ENCODE data around the gene VCL.
"Not testable (repeated sequence)": the region's sequence is repeated elsewhere in the genome, so short reads cannot be mapped to it uniquely, and the experiment has no call there.

- TF ChIP-seq, protein P1, sequence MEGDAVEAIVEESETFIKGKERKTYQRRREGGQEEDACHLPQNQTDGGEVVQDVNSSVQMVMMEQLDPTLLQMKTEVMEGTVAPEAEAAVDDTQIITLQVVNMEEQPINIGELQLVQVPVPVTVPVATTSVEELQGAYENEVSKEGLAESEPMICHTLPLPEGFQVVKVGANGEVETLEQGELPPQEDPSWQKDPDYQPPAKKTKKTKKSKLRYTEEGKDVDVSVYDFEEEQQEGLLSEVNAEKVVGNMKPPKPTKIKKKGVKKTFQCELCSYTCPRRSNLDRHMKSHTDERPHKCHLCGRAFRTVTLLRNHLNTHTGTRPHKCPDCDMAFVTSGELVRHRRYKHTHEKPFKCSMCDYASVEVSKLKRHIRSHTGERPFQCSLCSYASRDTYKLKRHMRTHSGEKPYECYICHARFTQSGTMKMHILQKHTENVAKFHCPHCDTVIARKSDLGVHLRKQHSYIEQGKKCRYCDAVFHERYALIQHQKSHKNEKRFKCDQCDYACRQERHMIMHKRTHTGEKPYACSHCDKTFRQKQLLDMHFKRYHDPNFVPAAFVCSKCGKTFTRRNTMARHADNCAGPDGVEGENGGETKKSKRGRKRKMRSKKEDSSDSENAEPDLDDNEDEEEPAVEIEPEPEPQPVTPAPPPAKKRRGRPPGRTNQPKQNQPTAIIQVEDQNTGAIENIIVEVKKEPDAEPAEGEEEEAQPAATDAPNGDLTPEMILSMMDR (IDR thresholded peaks at IDR 0.05 in 2 of 3, conservative IDR thresholded peaks at IDR 0.05 in 1 of 3; ENCODE audit: borderline replicate concordance in 1 of 3, insufficient read depth in 1 of 3, low read depth in 2 of 3, low read length in 2 of 3): not testable (repeated sequence)
- TF ChIP-seq, protein P2, sequence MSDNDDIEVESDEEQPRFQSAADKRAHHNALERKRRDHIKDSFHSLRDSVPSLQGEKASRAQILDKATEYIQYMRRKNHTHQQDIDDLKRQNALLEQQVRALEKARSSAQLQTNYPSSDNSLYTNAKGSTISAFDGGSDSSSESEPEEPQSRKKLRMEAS (IDR thresholded peaks at IDR 0.05): not testable (repeated sequence)
- TF ChIP-seq SIN3A (IDR thresholded peaks at IDR 0.05; ENCODE audit: low read depth); POLR2AphosphoS5 (IDR thresholded peaks at IDR 0.05; ENCODE audit: low read depth, low read length); RAD21 (IDR thresholded peaks at IDR 0.05; ENCODE audit: low read depth); EZH2 (IDR thresholded peaks at IDR 0.05); SP1 (IDR thresholded peaks at IDR 0.05; ENCODE audit: low read depth); POLR2A (IDR thresholded peaks at IDR 0.05; ENCODE audit: borderline replicate concordance, extremely low read depth, insufficient read depth, insufficient read length); REST (IDR thresholded peaks at IDR 0.05; ENCODE audit: low read depth); JUND (IDR thresholded peaks at IDR 0.05); EZH2phosphoT487 (IDR thresholded peaks at IDR 0.05; ENCODE audit: borderline replicate concordance): not testable (repeated sequence)
- TF ChIP-seq, protein P3, sequence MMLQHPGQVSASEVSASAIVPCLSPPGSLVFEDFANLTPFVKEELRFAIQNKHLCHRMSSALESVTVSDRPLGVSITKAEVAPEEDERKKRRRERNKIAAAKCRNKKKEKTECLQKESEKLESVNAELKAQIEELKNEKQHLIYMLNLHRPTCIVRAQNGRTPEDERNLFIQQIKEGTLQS (IDR thresholded peaks at IDR 0.05): not testable (repeated sequence)
These were observed 64.1 kb downstream of the VCL start for GRCh38 chr10:74061978-74062377.

All from HCT116 (cell line).